ENCODE measurements around the gene SCFD1.
"Not testable (repeated sequence)": the region's sequence is repeated elsewhere in the genome, so short reads cannot be mapped to it uniquely, and the experiment has no call there.

Gene SCFD1

GRCh38 chr14:30610787-30611343, 11.3 kb upstream of the SCFD1 start:
- DNase-seq = peak; percentile 30

- no peak for DNase-seq
Observed at GRCh38 chr14:30614155-30614554, 8.0 kb upstream of the SCFD1 start.

GRCh38 chr14:30620178-30620577, 1.9 kb upstream of the SCFD1 start:
- DNase-seq = no peak

- peak; percentile 60 for DNase-seq
Observed at GRCh38 chr14:30621354-30621939, 672 bp upstream of the SCFD1 start.

GRCh38 chr14:30623412-30624131, 1.5 kb downstream of the SCFD1 start:
- DNase-seq = no peak

- no peak for DNase-seq
Observed at GRCh38 chr14:30624132-30624423, 2.0 kb downstream of the SCFD1 start.

GRCh38 chr14:30625533-30625932, 3.4 kb downstream of the SCFD1 start:
- DNase-seq = no peak

- DNase-seq = not testable (repeated sequence)
Observed at GRCh38 chr14:30629432-30629831, 7.3 kb downstream of the SCFD1 start.

- DNase-seq = no peak
Observed at GRCh38 chr14:30630248-30630647, 8.1 kb downstream of the SCFD1 start.

- DNase-seq = no peak
Observed at GRCh38 chr14:30632730-30633129, 10.6 kb downstream of the SCFD1 start.

GRCh38 chr14:30638926-30639325, 16.8 kb downstream of the SCFD1 start:
- DNase-seq = no peak

GRCh38 chr14:30641207-30641606, 19.1 kb downstream of the SCFD1 start:
- no peak for DNase-seq

GRCh38 chr14:30644462-30644861, 22.3 kb downstream of the SCFD1 start:
- DNase-seq = not testable (repeated sequence)

GRCh38 chr14:30645600-30645999, 23.5 kb downstream of the SCFD1 start:
- no peak for DNase-seq

- no peak for DNase-seq
Observed at GRCh38 chr14:30648471-30648870, 26.4 kb downstream of the SCFD1 start.

GRCh38 chr14:30651937-30652336, 29.8 kb downstream of the SCFD1 start:
- DNase-seq = no peak

- no peak for DNase-seq
Observed at GRCh38 chr14:30655124-30655523, 33.0 kb downstream of the SCFD1 start.

GRCh38 chr14:30655658-30656057, 33.5 kb downstream of the SCFD1 start:
- no peak for DNase-seq

GRCh38 chr14:30656190-30656632, 34.1 kb downstream of the SCFD1 start:
- DNase-seq = peak; percentile 59

GRCh38 chr14:30657050-30657449, 34.9 kb downstream of the SCFD1 start:
- no peak for DNase-seq

GRCh38 chr14:30657606-30658163, 35.6 kb downstream of the SCFD1 start:
- no peak for DNase-seq

- DNase-seq = no peak
Observed at GRCh38 chr14:30658645-30659044, 36.5 kb downstream of the SCFD1 start.

- no peak for DNase-seq
Observed at GRCh38 chr14:30669594-30669993, 47.5 kb downstream of the SCFD1 start.

- no peak for DNase-seq
Observed at GRCh38 chr14:30673071-30673470, 51.0 kb downstream of the SCFD1 start.
